C1 segment of cervical spinal cord (tissue), 14 donors: Measurements from ENCODE around the gene LRRC56.

Experiments
- DNase-seq, 14 donors: peaks; one replicate each; lab custom pipeline; 2025; lab: John Stamatoyannopoulos, UW

LRRC56 gene

GRCh38 chr11:596374-596773 is 59.0 kb downstream of the LRRC56 start:
- DNase-seq: no peak

GRCh38 chr11:597166-597725 is 59.9 kb downstream of the LRRC56 start:
- no peak for DNase-seq

- no peak for DNase-seq
Observed at GRCh38 chr11:598005-598680, 60.8 kb downstream of the LRRC56 start.

GRCh38 chr11:601573-602245 is 64.4 kb downstream of the LRRC56 start:
- no peak for DNase-seq

GRCh38 chr11:603154-603553 is 65.8 kb downstream of the LRRC56 start:
- DNase-seq: no peak
